ENCODE results near the gene C2CD4C. TPM values are rescaled to one million over a fixed set of nuclear protein-coding genes. Genes with fewer than 3 reads are reported as not detected.
A peak's percentile ranks its signal among the peaks of the same experiment; 100 is the strongest.
"Not testable (repeated sequence)": the region's sequence is repeated elsewhere in the genome, so short reads cannot be mapped to it uniquely, and the experiment has no call there.

The C2CD4C gene
- total RNA-seq, 3 donors from 2014 or later (not counting 1 experiment from before 2014, with no cell fraction given) = not detected

- H3K4me3 Mint-ChIP-seq; ATAC-seq; H3K4me3 ChIP-seq (ENCODE audit: low read length); H3K27ac ChIP-seq (ENCODE audit: low read length); DNase-seq; intact Hi-C loops (cut with micrococcal nuclease); H3K27me3 ChIP-seq (ENCODE audit: control insufficient read depth, insufficient read depth, low read length); H3K9me3 ChIP-seq (ENCODE audit: control insufficient read depth, insufficient read depth, low read length); H3K4me1 ChIP-seq (ENCODE audit: control insufficient read depth, insufficient read depth, low read length); H3K36me3 Mint-ChIP-seq; H3K27me3 Mint-ChIP-seq (ENCODE audit: low read depth in 2 of 2); H3K36me3 ChIP-seq (ENCODE audit: control insufficient read depth, insufficient read depth, low read length): not testable (repeated sequence)
- Mint-ChIP-seq H3K27ac (peak overlapping the region in 1 of 2 donors; percentile 31), H3K4me1 (peaks cover 0 to 12% of the 10 kb centered on the region in 2 donors), H3K9me3 (peaks cover 8 to 12% of the 10 kb centered on the region in 2 donors)
Measured at GRCh38 chr19:393560-393959, 15.4 kb downstream of the C2CD4C start.

GRCh38 chr19:392375-392970, 16.5 kb downstream of the C2CD4C start:
- 43% methylated on average over 17 of the region's 17 CpGs for WGBS (ENCODE audit: insufficient coverage)
- Histone ChIP-seq H3K36me3 (ENCODE audit: control insufficient read depth, insufficient read depth, low read length) (no peaks in the 10 kb centered on the region), H3K4me3 (ENCODE audit: low read length) (no peak overlapping the region), H3K27me3 (ENCODE audit: control insufficient read depth, insufficient read depth, low read length) (no peaks in the 10 kb centered on the region), H3K4me1 (ENCODE audit: control insufficient read depth, insufficient read depth, low read length) (no peaks in the 10 kb centered on the region), H3K27ac (ENCODE audit: low read length) (no peak overlapping the region), H3K9me3 (ENCODE audit: control insufficient read depth, insufficient read depth, low read length) (peaks cover 3% of the 10 kb centered on the region)
- peaks cover 0 to 12% of the 10 kb centered on the region in 2 donors for H3K4me1 Mint-ChIP-seq
- no peak for ATAC-seq
- peaks cover 8 to 12% of the 10 kb centered on the region in 2 donors for H3K9me3 Mint-ChIP-seq
- intact Hi-C loops (cut with micrococcal nuclease) = no loop called here
- H3K27me3 Mint-ChIP-seq (ENCODE audit: low read depth in 2 of 2) = peaks cover 0 to 6% of the 10 kb centered on the region in 2 donors
- H3K36me3 Mint-ChIP-seq = no peaks in the 10 kb centered on the region
- no peak overlapping the region for H3K4me3 Mint-ChIP-seq
- DNase-seq = no peak
- TF ChIP-seq, protein P1, sequence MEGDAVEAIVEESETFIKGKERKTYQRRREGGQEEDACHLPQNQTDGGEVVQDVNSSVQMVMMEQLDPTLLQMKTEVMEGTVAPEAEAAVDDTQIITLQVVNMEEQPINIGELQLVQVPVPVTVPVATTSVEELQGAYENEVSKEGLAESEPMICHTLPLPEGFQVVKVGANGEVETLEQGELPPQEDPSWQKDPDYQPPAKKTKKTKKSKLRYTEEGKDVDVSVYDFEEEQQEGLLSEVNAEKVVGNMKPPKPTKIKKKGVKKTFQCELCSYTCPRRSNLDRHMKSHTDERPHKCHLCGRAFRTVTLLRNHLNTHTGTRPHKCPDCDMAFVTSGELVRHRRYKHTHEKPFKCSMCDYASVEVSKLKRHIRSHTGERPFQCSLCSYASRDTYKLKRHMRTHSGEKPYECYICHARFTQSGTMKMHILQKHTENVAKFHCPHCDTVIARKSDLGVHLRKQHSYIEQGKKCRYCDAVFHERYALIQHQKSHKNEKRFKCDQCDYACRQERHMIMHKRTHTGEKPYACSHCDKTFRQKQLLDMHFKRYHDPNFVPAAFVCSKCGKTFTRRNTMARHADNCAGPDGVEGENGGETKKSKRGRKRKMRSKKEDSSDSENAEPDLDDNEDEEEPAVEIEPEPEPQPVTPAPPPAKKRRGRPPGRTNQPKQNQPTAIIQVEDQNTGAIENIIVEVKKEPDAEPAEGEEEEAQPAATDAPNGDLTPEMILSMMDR (IDR thresholded peaks at IDR 0.05) = no peak
- peak overlapping the region in 1 of 2 donors; percentile 31 for H3K27ac Mint-ChIP-seq

DNA sequence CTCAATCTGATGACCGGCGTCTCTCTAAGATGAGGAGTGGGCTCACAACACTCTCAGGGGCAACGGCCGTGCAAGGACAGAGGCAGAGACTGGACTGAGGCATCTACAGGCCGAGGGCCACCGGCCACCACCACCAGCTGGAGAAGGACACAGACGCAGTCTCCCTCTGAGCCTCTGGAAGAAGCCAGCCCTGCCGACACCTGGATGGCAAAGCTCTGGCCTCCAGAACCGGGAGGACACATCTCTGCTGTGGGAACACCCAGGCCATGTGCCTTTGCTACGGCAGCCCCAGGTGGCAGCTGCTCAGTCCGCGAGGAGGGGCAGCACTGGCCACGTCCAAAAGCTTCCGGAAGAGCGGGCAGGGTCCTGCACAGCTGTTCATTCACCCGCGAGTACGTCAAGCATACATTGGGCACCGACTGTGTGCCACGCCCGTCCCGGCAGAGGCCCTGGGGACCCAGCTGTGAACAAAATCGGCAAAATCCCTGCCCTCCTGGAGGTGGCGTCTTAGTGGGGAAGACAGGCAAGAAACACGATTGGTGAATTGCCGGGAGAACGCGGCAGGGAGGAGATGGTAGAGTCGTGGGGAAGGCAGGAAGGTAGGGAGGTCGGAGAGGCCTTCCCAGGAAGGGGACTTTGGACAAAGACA, 17.1 kb downstream of the C2CD4C start:
- peaks cover 3% of the 10 kb centered on the region for H3K9me3 ChIP-seq (ENCODE audit: control insufficient read depth, insufficient read depth, low read length)
- Mint-ChIP-seq H3K4me3 (no peak overlapping the region), H3K4me1 (peaks cover 0 to 12% of the 10 kb centered on the region in 2 donors), H3K27me3 (ENCODE audit: low read depth in 2 of 2) (peaks cover 0 to 9% of the 10 kb centered on the region in 2 donors), H3K9me3 (peaks cover 8 to 12% of the 10 kb centered on the region in 2 donors), H3K36me3 (no peaks in the 10 kb centered on the region), H3K27ac (no peak overlapping the region)
- H3K4me3 ChIP-seq (ENCODE audit: low read length) = no peak overlapping the region
- TF ChIP-seq, protein P1 (IDR thresholded peaks at IDR 0.05) = no peak
- intact Hi-C loops (cut with micrococcal nuclease) = no loop called here
- no peak overlapping the region for H3K27ac ChIP-seq (ENCODE audit: low read length)
- DNase-seq = no peak
- no peaks in the 10 kb centered on the region for H3K27me3 ChIP-seq (ENCODE audit: control insufficient read depth, insufficient read depth, low read length)
- 89% methylated on average over 30 of the region's 30 CpGs for WGBS (ENCODE audit: insufficient coverage)
- no peaks in the 10 kb centered on the region for H3K4me1 ChIP-seq (ENCODE audit: control insufficient read depth, insufficient read depth, low read length)
- no peaks in the 10 kb centered on the region for H3K36me3 ChIP-seq (ENCODE audit: control insufficient read depth, insufficient read depth, low read length)
- no peak for ATAC-seq

- H3K36me3 ChIP-seq (ENCODE audit: control insufficient read depth, insufficient read depth, low read length) = no peaks in the 10 kb centered on the region
- DNase-seq (no peak), ATAC-seq (no peak)
- Mint-ChIP-seq H3K36me3 (no peaks in the 10 kb centered on the region), H3K27me3 (ENCODE audit: low read depth in 2 of 2) (peaks cover 4 to 11% of the 10 kb centered on the region in 2 donors), H3K4me3 (no peak overlapping the region), H3K9me3 (peaks cover 8 to 12% of the 10 kb centered on the region in 2 donors), H3K4me1 (peaks cover 0 to 12% of the 10 kb centered on the region in 2 donors), H3K27ac (no peak overlapping the region)
- H3K27me3 ChIP-seq (ENCODE audit: control insufficient read depth, insufficient read depth, low read length) = no peaks in the 10 kb centered on the region
- TF ChIP-seq, protein P1 (IDR thresholded peaks at IDR 0.05) = no peak
- H3K27ac ChIP-seq (ENCODE audit: low read length) = no peak overlapping the region
- peaks cover 3% of the 10 kb centered on the region for H3K9me3 ChIP-seq (ENCODE audit: control insufficient read depth, insufficient read depth, low read length)
- intact Hi-C loops (cut with micrococcal nuclease) = no loop called here
- H3K4me1 ChIP-seq (ENCODE audit: control insufficient read depth, insufficient read depth, low read length) = no peaks in the 10 kb centered on the region
- H3K4me3 ChIP-seq (ENCODE audit: low read length) = no peak overlapping the region
- 70% methylated on average over 2 of the region's 2 CpGs for WGBS (ENCODE audit: insufficient coverage)
Measured at GRCh38 chr19:391207-391557, 17.8 kb downstream of the C2CD4C start.

Data from natural killer cell (primary cell).